Nephron progenitor cell (in vitro differentiated cells): ENCODE results near the gene STX16.

ENCODE experiments used
- DNase-seq: peaks from one replicate; pipeline ENCODE4 v3.0.0; 2021
- H3K27ac Mint-ChIP-seq: 2 replicates; pipeline ENCODE4 v1.8.0; 2021; ENCODE audit warnings: mild to moderate bottlenecking, moderate library complexity, mixed read lengths
- H3K27me3 Mint-ChIP-seq: 2 replicates; pipeline ENCODE4 v1.8.0; 2021; ENCODE audit warnings: mild to moderate bottlenecking, low read depth, mixed read lengths; ENCODE audit not compliant: poor library complexity
- H3K36me3 Mint-ChIP-seq: 2 replicates; pipeline ENCODE4 v1.8.0; 2021; ENCODE audit warnings: low read depth, mixed read lengths
- H3K4me1 Mint-ChIP-seq: 2 replicates; pipeline ENCODE4 v1.8.0; 2021; ENCODE audit warnings: mixed read lengths
- H3K4me3 Mint-ChIP-seq: 2 replicates; pipeline ENCODE4 v1.8.0; 2021; ENCODE audit warnings: mild to moderate bottlenecking, moderate library complexity, mixed read lengths
- H3K9me3 Mint-ChIP-seq: 2 replicates; pipeline ENCODE4 v1.8.0; 2021; ENCODE audit warnings: mild to moderate bottlenecking, moderate library complexity, mixed read lengths
- CTCF ChIP-seq: fragments of 200-600 bp; sonication (generic); IDR thresholded peaks from 2 replicates; pipeline ENCODE4 v1.5.0; 2021; ENCODE audit warnings: antibody characterized with exemption

Gene STX16

GRCh38 chr20:58611236-58612030 lies 39.6 kb upstream of the STX16 start:
- Mint-ChIP-seq H3K36me3 (no peaks in the 10 kb centered on the region), H3K9me3 (no peaks in the 10 kb centered on the region), H3K27ac (no peak overlapping the region), H3K4me1 (peaks cover 13% of the 10 kb centered on the region), H3K4me3 (no peak overlapping the region), H3K27me3 (peaks cover 3% of the 10 kb centered on the region)
- DNase-seq = no peak
- no peak for TF ChIP-seq CTCF

DNA sequence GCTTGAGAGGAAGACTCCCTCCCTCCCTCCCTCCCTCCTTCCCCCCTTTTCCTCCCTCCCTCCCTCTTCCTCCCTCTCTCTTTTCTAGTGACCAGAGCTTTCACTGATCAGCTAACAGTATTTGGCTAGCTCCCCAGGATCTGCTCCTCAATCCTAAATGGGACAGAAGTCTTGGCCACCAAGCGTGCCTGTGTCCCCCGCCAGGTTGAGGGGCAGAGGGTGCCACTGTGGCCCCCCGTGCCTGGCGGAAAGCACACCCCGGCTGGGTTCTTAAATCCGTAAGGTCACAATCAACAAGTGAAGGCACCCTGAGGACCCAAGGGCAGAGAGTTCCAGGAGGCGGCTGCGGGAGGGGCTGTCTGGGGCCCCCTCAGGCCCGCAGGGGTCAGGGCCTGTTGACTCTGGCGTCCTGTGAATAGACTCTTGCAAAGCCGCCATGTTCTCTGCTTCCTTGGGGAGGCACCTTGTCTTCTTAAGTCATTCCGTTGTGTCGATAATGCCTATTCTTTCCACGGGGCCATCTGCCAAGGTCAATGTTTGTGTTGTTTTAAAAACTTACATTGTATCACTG lies 38.9 kb upstream of the STX16 start:
- Mint-ChIP-seq H3K4me1 (peaks cover 13% of the 10 kb centered on the region), H3K27me3 (no peaks in the 10 kb centered on the region), H3K27ac (no peak overlapping the region), H3K4me3 (no peak overlapping the region), H3K9me3 (peaks cover under 1% of the 10 kb centered on the region), H3K36me3 (no peaks in the 10 kb centered on the region)
- TF ChIP-seq CTCF = no peak
- DNase-seq = no peak

DNA sequence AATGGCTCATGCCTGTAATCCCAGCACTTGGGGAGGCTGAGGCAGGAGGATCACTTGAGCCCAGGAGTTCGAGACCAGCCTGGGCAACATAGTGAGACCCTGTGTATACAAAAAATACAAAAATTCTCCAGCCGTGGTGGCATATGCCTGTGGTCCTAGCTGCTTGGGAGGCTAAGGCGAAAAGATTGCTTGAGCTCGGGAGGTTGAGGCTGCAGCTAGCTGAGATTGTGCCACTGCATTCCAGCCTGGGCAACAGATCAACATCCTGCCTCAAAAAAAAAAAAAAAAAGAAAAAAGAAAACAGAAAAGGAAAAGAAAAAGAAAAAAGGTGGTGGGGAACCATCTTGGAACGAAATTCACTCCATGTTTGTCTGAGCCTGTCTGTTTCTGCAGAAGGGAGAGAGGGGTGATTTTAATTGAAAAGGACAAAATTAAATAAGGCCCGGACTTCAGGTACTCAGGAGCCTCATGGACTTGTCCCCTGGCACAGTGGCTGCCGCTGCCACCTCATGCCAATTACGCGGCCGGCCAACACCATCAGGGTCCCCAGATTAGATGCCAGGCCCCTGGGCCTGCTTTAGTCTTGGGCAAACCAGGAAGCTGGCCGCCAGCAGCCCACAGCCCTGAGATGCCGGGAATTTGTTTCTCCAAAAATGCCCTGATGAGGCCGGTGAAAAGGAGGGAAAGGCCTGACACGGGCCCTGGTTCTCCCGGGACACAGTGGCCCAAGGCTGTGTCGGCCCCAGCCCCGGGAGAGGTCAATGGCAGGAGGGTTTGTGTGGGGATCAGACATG lies 37.8 kb upstream of the STX16 start:
- Mint-ChIP-seq H3K27ac (no peak overlapping the region), H3K4me1 (peaks cover 13% of the 10 kb centered on the region), H3K27me3 (peaks cover 5% of the 10 kb centered on the region), H3K4me3 (no peak overlapping the region), H3K9me3 (peaks cover 5% of the 10 kb centered on the region), H3K36me3 (no peaks in the 10 kb centered on the region)
- no peak for TF ChIP-seq CTCF
- no peak for DNase-seq

DNA sequence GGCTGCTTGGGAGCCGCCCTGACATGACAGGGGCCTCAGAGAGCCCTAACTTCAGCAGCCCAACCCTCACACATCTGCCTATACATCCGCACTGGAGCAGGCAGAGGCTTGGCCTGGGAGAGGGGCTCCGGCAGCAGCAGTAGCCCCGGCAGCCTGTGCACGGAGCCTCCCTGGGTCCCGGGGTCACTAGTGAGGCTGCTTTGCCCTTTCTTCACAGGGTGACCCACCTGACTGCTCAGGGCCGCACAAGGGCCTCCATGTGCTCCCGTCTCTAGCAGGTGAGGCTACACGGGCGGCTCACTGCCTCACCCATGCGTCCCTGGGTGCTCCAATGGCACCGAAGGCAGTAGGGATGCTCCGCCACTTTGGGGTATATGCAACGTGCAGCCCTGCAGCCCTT lies 36.7 kb upstream of the STX16 start:
- Mint-ChIP-seq H3K4me3 (no peak overlapping the region), H3K36me3 (no peaks in the 10 kb centered on the region), H3K9me3 (peaks cover 5% of the 10 kb centered on the region), H3K4me1 (peaks cover 20% of the 10 kb centered on the region), H3K27ac (no peak overlapping the region), H3K27me3 (peaks cover 9% of the 10 kb centered on the region)
- no peak for DNase-seq
- TF ChIP-seq CTCF = no peak

DNA sequence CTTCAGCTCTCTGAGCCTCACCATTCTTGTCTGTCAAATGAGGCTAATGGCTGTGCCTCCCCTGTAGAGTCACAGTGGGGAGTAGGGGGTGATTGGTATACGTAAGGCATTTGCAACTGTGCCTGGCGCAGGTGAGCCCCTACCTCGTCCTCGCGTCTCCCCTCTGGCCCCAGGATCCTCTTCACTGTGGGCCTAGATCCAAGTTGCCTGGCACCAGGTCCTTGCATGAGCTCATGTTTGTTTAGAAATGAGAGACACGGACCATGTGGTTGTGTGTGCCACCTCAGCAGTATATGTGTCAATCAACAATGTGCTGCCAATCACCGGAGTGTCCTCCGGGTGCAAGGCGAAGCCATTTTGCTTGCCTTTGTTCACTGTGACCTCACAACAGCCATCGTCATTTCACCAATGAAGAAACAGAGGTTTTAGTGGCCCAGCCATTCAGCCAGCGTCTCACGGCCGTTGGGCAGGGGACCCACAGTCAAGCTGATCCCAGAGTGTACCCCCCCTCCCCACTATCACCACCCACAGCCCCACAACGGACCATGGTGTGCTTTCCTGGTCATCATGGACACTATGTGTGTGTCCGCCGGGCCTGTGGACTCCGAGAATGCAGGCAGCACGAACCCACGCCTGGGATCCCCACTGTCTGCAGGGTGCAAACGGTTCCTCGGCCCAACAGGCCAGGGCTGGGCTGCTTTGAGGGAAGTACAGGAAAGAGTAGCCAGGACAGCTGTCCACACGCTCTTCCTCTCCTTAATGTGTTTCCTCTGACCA lies 35.9 kb upstream of the STX16 start:
- peaks cover 20% of the 10 kb centered on the region for H3K4me1 Mint-ChIP-seq
- TF ChIP-seq CTCF = no peak
- peaks cover 5% of the 10 kb centered on the region for H3K9me3 Mint-ChIP-seq
- no peak overlapping the region for H3K27ac Mint-ChIP-seq
- H3K36me3 Mint-ChIP-seq = no peaks in the 10 kb centered on the region
- H3K4me3 Mint-ChIP-seq = no peak overlapping the region
- no peak for DNase-seq
- peaks cover 10% of the 10 kb centered on the region for H3K27me3 Mint-ChIP-seq
